Measurements from ENCODE around the gene TRAF3IP1. TPM values are rescaled to one million over a fixed set of nuclear protein-coding genes. Genes with fewer than 3 reads are reported as not detected.

The TRAF3IP1 gene
- total RNA-seq, 1 donor from 2014 or later = 15.1 TPM

- H3K36me3 Mint-ChIP-seq (ENCODE audit: low read depth) = peaks cover 5% of the 10 kb centered on the region
- no peaks in the 10 kb centered on the region for H3K27me3 Mint-ChIP-seq (ENCODE audit: low read depth)
- H3K27ac Mint-ChIP-seq (ENCODE audit: unreplicated experiment) = no peak overlapping the region
- no peak overlapping the region for H3K4me3 Mint-ChIP-seq (ENCODE audit: unreplicated experiment)
- no peak for TF ChIP-seq CTCF (IDR thresholded peaks at IDR 0.05)
- no peaks in the 10 kb centered on the region for H3K4me1 Mint-ChIP-seq (ENCODE audit: low read depth)
- H3K9me3 Mint-ChIP-seq (ENCODE audit: low read depth) = no peaks in the 10 kb centered on the region
- no peak for DNase-seq (ENCODE audit: low spot score)
Observed at GRCh38 chr2:238346544-238346943, 26.2 kb downstream of the TRAF3IP1 start.

- no peaks in the 10 kb centered on the region for H3K27me3 Mint-ChIP-seq (ENCODE audit: low read depth)
- H3K27ac Mint-ChIP-seq (ENCODE audit: unreplicated experiment) = no peak overlapping the region
- H3K9me3 Mint-ChIP-seq (ENCODE audit: low read depth) = no peaks in the 10 kb centered on the region
- H3K4me3 Mint-ChIP-seq (ENCODE audit: unreplicated experiment) = no peak overlapping the region
- no peak for DNase-seq (ENCODE audit: low spot score)
- no peaks in the 10 kb centered on the region for H3K4me1 Mint-ChIP-seq (ENCODE audit: low read depth)
- no peak for TF ChIP-seq CTCF (IDR thresholded peaks at IDR 0.05)
- H3K36me3 Mint-ChIP-seq (ENCODE audit: low read depth) = peaks cover 5% of the 10 kb centered on the region
Observed at GRCh38 chr2:238350150-238350897, 30.0 kb downstream of the TRAF3IP1 start.

- Mint-ChIP-seq H3K4me3 (ENCODE audit: unreplicated experiment) (no peak overlapping the region), H3K4me1 (ENCODE audit: low read depth) (no peaks in the 10 kb centered on the region), H3K9me3 (ENCODE audit: low read depth) (no peaks in the 10 kb centered on the region), H3K27ac (ENCODE audit: unreplicated experiment) (no peak overlapping the region), H3K27me3 (ENCODE audit: low read depth) (no peaks in the 10 kb centered on the region), H3K36me3 (ENCODE audit: low read depth) (peaks cover 5% of the 10 kb centered on the region)
- DNase-seq (ENCODE audit: low spot score) = no peak
- TF ChIP-seq CTCF (IDR thresholded peaks at IDR 0.05) = no peak
Observed at GRCh38 chr2:238351315-238351714, 31.0 kb downstream of the TRAF3IP1 start.

GRCh38 chr2:238352361-238352760 is 32.0 kb downstream of the TRAF3IP1 start:
- no peaks in the 10 kb centered on the region for H3K9me3 Mint-ChIP-seq (ENCODE audit: low read depth)

GRCh38 chr2:238358769-238359168 is 38.5 kb downstream of the TRAF3IP1 start:
- H3K36me3 Mint-ChIP-seq (ENCODE audit: low read depth) = peaks cover 20% of the 10 kb centered on the region
- no peak for DNase-seq (ENCODE audit: low spot score)

More at GRCh38 chr2:238352361-238352760, 32.0 kb downstream of the TRAF3IP1 start:
- no peak overlapping the region for H3K27ac Mint-ChIP-seq (ENCODE audit: unreplicated experiment)
- H3K36me3 Mint-ChIP-seq (ENCODE audit: low read depth) = peaks cover 5% of the 10 kb centered on the region
- H3K4me3 Mint-ChIP-seq (ENCODE audit: unreplicated experiment) = no peak overlapping the region
- H3K4me1 Mint-ChIP-seq (ENCODE audit: low read depth) = peaks cover 2% of the 10 kb centered on the region
- DNase-seq (ENCODE audit: low spot score) = no peak
- no peak for TF ChIP-seq CTCF (IDR thresholded peaks at IDR 0.05)
- H3K27me3 Mint-ChIP-seq (ENCODE audit: low read depth) = no peaks in the 10 kb centered on the region

More at GRCh38 chr2:238358769-238359168, 38.5 kb downstream of the TRAF3IP1 start:
- H3K4me3 Mint-ChIP-seq (ENCODE audit: unreplicated experiment) = no peak overlapping the region
- H3K27me3 Mint-ChIP-seq (ENCODE audit: low read depth) = no peaks in the 10 kb centered on the region
- TF ChIP-seq CTCF (IDR thresholded peaks at IDR 0.05) = no peak
- H3K27ac Mint-ChIP-seq (ENCODE audit: unreplicated experiment) = no peak overlapping the region
- H3K4me1 Mint-ChIP-seq (ENCODE audit: low read depth) = peaks cover 7% of the 10 kb centered on the region
- H3K9me3 Mint-ChIP-seq (ENCODE audit: low read depth) = peaks cover 3% of the 10 kb centered on the region
